WTC11 (cell line): ENCODE measurements around the gene CA10. TPM values are rescaled to one million over a fixed set of nuclear protein-coding genes. Genes with fewer than 3 reads are reported as not detected.

Experiments
- ATAC-seq: fragments of 200-7000 bp; cut with Tn5 transposase; 2 replicates; pipeline ENCODE4 v1.10.0; 2021; ENCODE audit warnings: mild to moderate bottlenecking, moderate library complexity
- CTCF ChIA-PET: fragments of 300-600 bp; sonication (Branson Sonifier 250); formaldehyde crosslinking; loops from one replicate; lab custom pipeline; 2021; ENCODE audit warnings: antibody characterized with exemption; lab: Charles Lee
- POLR2A ChIA-PET: fragments of 350-600 bp; sonication (Branson Sonifier 250); formaldehyde crosslinking; loops from one replicate; lab custom pipeline; 2021; ENCODE audit warnings: antibody characterized with exemption; lab: Charles Lee
- DNase-seq: peaks from one replicate; pipeline ENCODE4 v3.0.0; 2021; ENCODE audit warnings: low spot score
- H3K27ac Mint-ChIP-seq: 2 replicates; pipeline ENCODE4 v1.8.0; 2021; ENCODE audit warnings: mixed read lengths
- H3K27me3 Mint-ChIP-seq: 2 replicates; pipeline ENCODE4 v1.8.0; 2021; ENCODE audit warnings: low read depth, mild to moderate bottlenecking, moderate library complexity, mixed read lengths
- H3K36me3 Mint-ChIP-seq: 2 replicates; pipeline ENCODE4 v1.8.0; 2021; ENCODE audit warnings: mixed read lengths
- H3K4me1 Mint-ChIP-seq: 2 replicates; pipeline ENCODE4 v1.8.0; 2022; ENCODE audit warnings: mixed read lengths
- H3K4me3 Mint-ChIP-seq: 2 replicates; pipeline ENCODE4 v1.8.0; 2021; ENCODE audit warnings: mild to moderate bottlenecking, moderate library complexity, mixed read lengths
- H3K9me3 Mint-ChIP-seq: 2 replicates; pipeline ENCODE4 v1.8.0; 2021; ENCODE audit warnings: mixed read lengths
- ATF1 ChIP-seq: sonication (generic); formaldehyde crosslinking; IDR thresholded peaks from 2 replicates; pipeline ENCODE4 v1.8.1; 2023; ENCODE audit warnings: mild to moderate bottlenecking, moderate library complexity, missing genetic modification reagents
- CBFB ChIP-seq: sonication (generic); formaldehyde crosslinking; IDR thresholded peaks from 2 replicates; pipeline ENCODE4 v1.8.1; 2022; ENCODE audit warnings: mild to moderate bottlenecking, low read depth, missing genetic modification reagents
- CREB1 ChIP-seq: sonication (generic); formaldehyde crosslinking; IDR thresholded peaks from 2 replicates; pipeline ENCODE4 v1.8.0; 2023; ENCODE audit warnings: mild to moderate bottlenecking, missing genetic modification reagents
- CTCF ChIP-seq: fragments of 200-600 bp; IDR thresholded peaks from 2 replicates; pipeline ENCODE4 v1.8.0; 2022; ENCODE audit warnings: antibody characterized with exemption
- EMX1 ChIP-seq: fragments of 250-450 bp; sonication (Bioruptor Pico); IDR thresholded peaks from 2 replicates; pipeline ENCODE4 v1.8.0; 2021; ENCODE audit warnings: mild to moderate bottlenecking
- ESRRA ChIP-seq: sonication (generic); formaldehyde crosslinking; IDR thresholded peaks from 2 replicates; pipeline ENCODE4 v1.8.1; 2022; ENCODE audit warnings: mild to moderate bottlenecking, missing genetic modification reagents, borderline replicate concordance
- FOXP4 ChIP-seq: sonication (generic); formaldehyde crosslinking; IDR thresholded peaks from 2 replicates; pipeline ENCODE4 v1.8.0; 2022; ENCODE audit warnings: mild to moderate bottlenecking, missing genetic modification reagents
- GTF2I ChIP-seq: fragments of 250-450 bp; sonication (Bioruptor Pico); conservative IDR thresholded peaks from 2 replicates; pipeline ENCODE4 v1.4.0; 2021; ENCODE audit warnings: mild to moderate bottlenecking
- IRF2 ChIP-seq: sonication (generic); formaldehyde crosslinking; IDR thresholded peaks from 2 replicates; pipeline ENCODE4 v1.8.0; 2022; ENCODE audit warnings: low read depth, missing genetic modification reagents, borderline replicate concordance
- NR3C1 ChIP-seq: sonication (generic); formaldehyde crosslinking; conservative IDR thresholded peaks from 2 replicates; pipeline ENCODE4 v1.8.1; 2023; ENCODE audit warnings: low read depth, mild to moderate bottlenecking, missing genetic modification reagents
- PRRX2 ChIP-seq: fragments of 250-450 bp; sonication (Bioruptor Pico); IDR thresholded peaks from 2 replicates; pipeline ENCODE4 v1.8.0; 2021; ENCODE audit warnings: mild to moderate bottlenecking
- SMAD4 ChIP-seq: sonication (generic); formaldehyde crosslinking; IDR thresholded peaks from 2 replicates; pipeline ENCODE4 v1.8.0; 2022; ENCODE audit warnings: mild to moderate bottlenecking, missing genetic modification reagents
- ZNF512 ChIP-seq: sonication (generic); formaldehyde crosslinking; IDR thresholded peaks from 2 replicates; pipeline ENCODE4 v1.8.1; 2022; ENCODE audit warnings: missing genetic modification reagents, borderline replicate concordance
- ZNF671 ChIP-seq: fragments of 250-450 bp; sonication (Bioruptor Pico); IDR thresholded peaks from 2 replicates; pipeline ENCODE4 v1.8.0; 2021; ENCODE audit warnings: mild to moderate bottlenecking
- ZSCAN18 ChIP-seq: fragments of 250-450 bp; sonication (Bioruptor Pico); IDR thresholded peaks from 2 replicates; pipeline ENCODE4 v2.1.2; 2022; ENCODE audit warnings: mild to moderate bottlenecking, moderate library complexity
- total RNA-seq: library from RNA; stranded (reverse); gene quantifications from 3 replicates; pipeline ENCODE4 v1.2.3, GENCODE V29; 2021
- TF ChIP-seq, protein P1 (sequence below): sonication (generic); formaldehyde crosslinking; IDR thresholded peaks from 2 replicates; pipeline ENCODE4 v1.8.0; 2023; ENCODE audit warnings: missing genetic modification reagents, mild to moderate bottlenecking, borderline replicate concordance
- TF ChIP-seq, protein P2 (sequence below): sonication (generic); formaldehyde crosslinking; IDR thresholded peaks from 2 replicates; pipeline ENCODE4 v1.8.0; 2022; ENCODE audit warnings: mild to moderate bottlenecking, missing genetic modification reagents
- TF ChIP-seq, protein P3 (sequence below): sonication (generic); formaldehyde crosslinking; IDR thresholded peaks from 2 replicates; pipeline ENCODE4 v1.8.1; 2022; ENCODE audit warnings: mild to moderate bottlenecking, missing genetic modification reagents, moderate library complexity, borderline replicate concordance
- TF ChIP-seq, protein P4 (sequence below): sonication (generic); formaldehyde crosslinking; IDR thresholded peaks from 2 replicates; pipeline ENCODE4 v1.8.1; 2023; ENCODE audit warnings: mild to moderate bottlenecking, missing genetic modification reagents, moderate library complexity
- TF ChIP-seq, protein P5 (sequence below): sonication (generic); formaldehyde crosslinking; IDR thresholded peaks from 2 replicates; pipeline ENCODE4 v1.8.0; 2022; ENCODE audit warnings: mild to moderate bottlenecking, missing genetic modification reagents

Gene CA10
- total RNA-seq, 1 experiment from 2014 or later = 0.90 TPM

- TF ChIP-seq SMAD4 = no peak
- TF ChIP-seq ZNF671 (CRISPR knock-in tag) = no peak
- TF ChIP-seq CBFB = no peak
- no peak for TF ChIP-seq ATF1
- no peak for TF ChIP-seq CREB1 (CRISPR knock-in tag)
- TF ChIP-seq, protein P1, sequence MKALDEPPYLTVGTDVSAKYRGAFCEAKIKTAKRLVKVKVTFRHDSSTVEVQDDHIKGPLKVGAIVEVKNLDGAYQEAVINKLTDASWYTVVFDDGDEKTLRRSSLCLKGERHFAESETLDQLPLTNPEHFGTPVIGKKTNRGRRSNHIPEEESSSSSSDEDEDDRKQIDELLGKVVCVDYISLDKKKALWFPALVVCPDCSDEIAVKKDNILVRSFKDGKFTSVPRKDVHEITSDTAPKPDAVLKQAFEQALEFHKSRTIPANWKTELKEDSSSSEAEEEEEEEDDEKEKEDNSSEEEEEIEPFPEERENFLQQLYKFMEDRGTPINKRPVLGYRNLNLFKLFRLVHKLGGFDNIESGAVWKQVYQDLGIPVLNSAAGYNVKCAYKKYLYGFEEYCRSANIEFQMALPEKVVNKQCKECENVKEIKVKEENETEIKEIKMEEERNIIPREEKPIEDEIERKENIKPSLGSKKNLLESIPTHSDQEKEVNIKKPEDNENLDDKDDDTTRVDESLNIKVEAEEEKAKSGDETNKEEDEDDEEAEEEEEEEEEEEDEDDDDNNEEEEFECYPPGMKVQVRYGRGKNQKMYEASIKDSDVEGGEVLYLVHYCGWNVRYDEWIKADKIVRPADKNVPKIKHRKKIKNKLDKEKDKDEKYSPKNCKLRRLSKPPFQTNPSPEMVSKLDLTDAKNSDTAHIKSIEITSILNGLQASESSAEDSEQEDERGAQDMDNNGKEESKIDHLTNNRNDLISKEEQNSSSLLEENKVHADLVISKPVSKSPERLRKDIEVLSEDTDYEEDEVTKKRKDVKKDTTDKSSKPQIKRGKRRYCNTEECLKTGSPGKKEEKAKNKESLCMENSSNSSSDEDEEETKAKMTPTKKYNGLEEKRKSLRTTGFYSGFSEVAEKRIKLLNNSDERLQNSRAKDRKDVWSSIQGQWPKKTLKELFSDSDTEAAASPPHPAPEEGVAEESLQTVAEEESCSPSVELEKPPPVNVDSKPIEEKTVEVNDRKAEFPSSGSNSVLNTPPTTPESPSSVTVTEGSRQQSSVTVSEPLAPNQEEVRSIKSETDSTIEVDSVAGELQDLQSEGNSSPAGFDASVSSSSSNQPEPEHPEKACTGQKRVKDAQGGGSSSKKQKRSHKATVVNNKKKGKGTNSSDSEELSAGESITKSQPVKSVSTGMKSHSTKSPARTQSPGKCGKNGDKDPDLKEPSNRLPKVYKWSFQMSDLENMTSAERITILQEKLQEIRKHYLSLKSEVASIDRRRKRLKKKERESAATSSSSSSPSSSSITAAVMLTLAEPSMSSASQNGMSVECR (CRISPR knock-in tag) = no peak
- TF ChIP-seq GTF2I (CRISPR knock-in tag) = no peak
- TF ChIP-seq, protein P2, sequence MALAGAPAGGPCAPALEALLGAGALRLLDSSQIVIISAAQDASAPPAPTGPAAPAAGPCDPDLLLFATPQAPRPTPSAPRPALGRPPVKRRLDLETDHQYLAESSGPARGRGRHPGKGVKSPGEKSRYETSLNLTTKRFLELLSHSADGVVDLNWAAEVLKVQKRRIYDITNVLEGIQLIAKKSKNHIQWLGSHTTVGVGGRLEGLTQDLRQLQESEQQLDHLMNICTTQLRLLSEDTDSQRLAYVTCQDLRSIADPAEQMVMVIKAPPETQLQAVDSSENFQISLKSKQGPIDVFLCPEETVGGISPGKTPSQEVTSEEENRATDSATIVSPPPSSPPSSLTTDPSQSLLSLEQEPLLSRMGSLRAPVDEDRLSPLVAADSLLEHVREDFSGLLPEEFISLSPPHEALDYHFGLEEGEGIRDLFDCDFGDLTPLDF (CRISPR knock-in tag) = no peak
- TF ChIP-seq, protein P3, sequence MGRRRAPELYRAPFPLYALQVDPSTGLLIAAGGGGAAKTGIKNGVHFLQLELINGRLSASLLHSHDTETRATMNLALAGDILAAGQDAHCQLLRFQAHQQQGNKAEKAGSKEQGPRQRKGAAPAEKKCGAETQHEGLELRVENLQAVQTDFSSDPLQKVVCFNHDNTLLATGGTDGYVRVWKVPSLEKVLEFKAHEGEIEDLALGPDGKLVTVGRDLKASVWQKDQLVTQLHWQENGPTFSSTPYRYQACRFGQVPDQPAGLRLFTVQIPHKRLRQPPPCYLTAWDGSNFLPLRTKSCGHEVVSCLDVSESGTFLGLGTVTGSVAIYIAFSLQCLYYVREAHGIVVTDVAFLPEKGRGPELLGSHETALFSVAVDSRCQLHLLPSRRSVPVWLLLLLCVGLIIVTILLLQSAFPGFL (CRISPR knock-in tag) = no peak
- TF ChIP-seq FOXP4 (CRISPR knock-in tag) = no peak
- TF ChIP-seq, protein P4, sequence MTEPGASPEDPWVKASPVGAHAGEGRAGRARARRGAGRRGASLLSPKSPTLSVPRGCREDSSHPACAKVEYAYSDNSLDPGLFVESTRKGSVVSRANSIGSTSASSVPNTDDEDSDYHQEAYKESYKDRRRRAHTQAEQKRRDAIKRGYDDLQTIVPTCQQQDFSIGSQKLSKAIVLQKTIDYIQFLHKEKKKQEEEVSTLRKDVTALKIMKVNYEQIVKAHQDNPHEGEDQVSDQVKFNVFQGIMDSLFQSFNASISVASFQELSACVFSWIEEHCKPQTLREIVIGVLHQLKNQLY = no peak
- no peak for TF ChIP-seq ESRRA
- TF ChIP-seq, protein P5, sequence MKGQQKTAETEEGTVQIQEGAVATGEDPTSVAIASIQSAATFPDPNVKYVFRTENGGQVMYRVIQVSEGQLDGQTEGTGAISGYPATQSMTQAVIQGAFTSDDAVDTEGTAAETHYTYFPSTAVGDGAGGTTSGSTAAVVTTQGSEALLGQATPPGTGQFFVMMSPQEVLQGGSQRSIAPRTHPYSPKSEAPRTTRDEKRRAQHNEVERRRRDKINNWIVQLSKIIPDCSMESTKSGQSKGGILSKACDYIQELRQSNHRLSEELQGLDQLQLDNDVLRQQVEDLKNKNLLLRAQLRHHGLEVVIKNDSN (CRISPR knock-in tag) = no peak
- TF ChIP-seq EMX1 (CRISPR knock-in tag) = no peak
- no peak for TF ChIP-seq IRF2 (CRISPR knock-in tag)
- TF ChIP-seq NR3C1 (CRISPR knock-in tag) = no peak
- no peak for TF ChIP-seq CTCF
- TF ChIP-seq PRRX2 (CRISPR knock-in tag) = no peak
- TF ChIP-seq ZSCAN18 (CRISPR knock-in tag) = no peak
- no peak for TF ChIP-seq ZNF512
- TF ChIP-seq, all 79 proteins: peak for 0
- ChIA-PET POLR2A (no interaction called here), CTCF (no interaction called here)
- H3K36me3 Mint-ChIP-seq = peaks cover 39% of the 10 kb centered on the region
- no peaks in the 10 kb centered on the region; the same call in none of the 2 replicates for H3K27me3 Mint-ChIP-seq
- no peak overlapping the region for H3K4me3 Mint-ChIP-seq
- ATAC-seq = no peak
- no peak overlapping the region for H3K27ac Mint-ChIP-seq
- H3K4me1 Mint-ChIP-seq = no peaks in the 10 kb centered on the region
- H3K9me3 Mint-ChIP-seq = peaks cover 82% of the 10 kb centered on the region
- no peak for DNase-seq
Observed at GRCh38 chr17:51995797-51996403, 162.6 kb downstream of the CA10 start.
